Endodermal cell (in vitro differentiated cells): ENCODE results near the gene SERPINA3. TPM values are rescaled to one million over a fixed set of nuclear protein-coding genes. Genes with fewer than 3 reads are reported as not detected.
A peak's percentile ranks its signal among the peaks of the same experiment; 100 is the strongest.
"Not testable (repeated sequence)": the region's sequence is repeated elsewhere in the genome, so short reads cannot be mapped to it uniquely, and the experiment has no call there.

ENCODE experiments used
- DNase-seq: peaks from one replicate; pipeline ENCODE4 v3.0.0-alpha.2; 2017
- H3K27ac ChIP-seq: 2 replicates; pipeline ENCODE4 v1.5.1; 2013; ENCODE audit warnings: mild to moderate bottlenecking, low read depth, low read length, moderate library complexity
- H3K27me3 ChIP-seq: 2 replicates; pipeline ENCODE4 v1.6.1; 2013; ENCODE audit warnings: mild to moderate bottlenecking, low read length, moderate library complexity; ENCODE audit not compliant: insufficient read depth, control insufficient read depth, poor library complexity, severe bottlenecking
- H3K36me3 ChIP-seq: 2 replicates; pipeline ENCODE4 v1.7.0; 2013; ENCODE audit warnings: mild to moderate bottlenecking, low read length, moderate library complexity; ENCODE audit not compliant: control insufficient read depth, insufficient read depth
- H3K4me1 ChIP-seq: one replicate; pipeline ENCODE4 v1.7.0; 2013; ENCODE audit warnings: low read length; ENCODE audit not compliant: control insufficient read depth, insufficient read depth
- H3K4me3 ChIP-seq: 2 replicates; pipeline ENCODE4 v1.5.1; 2013; ENCODE audit warnings: mild to moderate bottlenecking, low read length, moderate library complexity
- H3K9ac ChIP-seq: 2 replicates; pipeline ENCODE4 v1.6.1; 2013; ENCODE audit warnings: mild to moderate bottlenecking, low read length, moderate library complexity; ENCODE audit not compliant: poor library complexity, severe bottlenecking; ENCODE audit errors: extremely low read depth
- H3K9me3 ChIP-seq: 2 replicates; pipeline ENCODE4 v1.6.1; 2013; ENCODE audit warnings: mild to moderate bottlenecking, low read length, moderate library complexity; ENCODE audit not compliant: control insufficient read depth
- H3K27ac Mint-ChIP-seq: 2 replicates; pipeline ENCODE4 v1.8.0; 2020; ENCODE audit warnings: mixed read lengths
- H3K27me3 Mint-ChIP-seq: 2 replicates; pipeline ENCODE4 v1.8.0; 2021; ENCODE audit warnings: mild to moderate bottlenecking, mixed read lengths; ENCODE audit not compliant: insufficient read depth
- H3K36me3 Mint-ChIP-seq: 2 replicates; pipeline ENCODE4 v1.8.0; 2020; ENCODE audit warnings: low read depth, mixed read lengths
- H3K4me1 Mint-ChIP-seq: 2 replicates; pipeline ENCODE4 v1.8.0; 2020; ENCODE audit warnings: mixed read lengths
- H3K4me3 Mint-ChIP-seq: 2 replicates; pipeline ENCODE4 v1.8.0; 2020; ENCODE audit warnings: mild to moderate bottlenecking, moderate library complexity, mixed read lengths
- H3K9me3 Mint-ChIP-seq: 2 replicates; pipeline ENCODE4 v1.8.0; 2020; ENCODE audit warnings: mild to moderate bottlenecking, mixed read lengths
- CTCF ChIP-seq: fragments of 200-600 bp; sonication (generic); conservative IDR thresholded peaks from 2 replicates; pipeline ENCODE4 v1.5.0; 2021; ENCODE audit warnings: antibody characterized with exemption, mild to moderate bottlenecking
- WGBS, 2 experiments: methylation state at CpG; one replicate each; pipeline versions ENCODE4 v1.1.5 to v1.1.7; 2013; ENCODE audit warnings: missing lambda C conversion rate in 2 of 2, mixed read lengths in 1 of 2; ENCODE audit not compliant: insufficient coverage in 1 of 2, insufficient read length in 1 of 2; 5-methylcytosine and 5-hydroxymethylcytosine counted together
- total RNA-seq, 2 donors: library from RNA; stranded (reverse); fragmentation: NEBNext Ultra II Directional in 1 of 2; extraction: Animal tissue kit (Norgen Biotek cat#: 25700) in 1 of 2; gene quantifications; 2 replicates in 1 of 2; 3 replicates in 1 of 2; pipeline ENCODE4 v1.2.1, GENCODE V29; 2021

Gene SERPINA3
- total RNA-seq, 2 donors from 2014 or later = 0.27 TPM; not detected in 1

DNA sequence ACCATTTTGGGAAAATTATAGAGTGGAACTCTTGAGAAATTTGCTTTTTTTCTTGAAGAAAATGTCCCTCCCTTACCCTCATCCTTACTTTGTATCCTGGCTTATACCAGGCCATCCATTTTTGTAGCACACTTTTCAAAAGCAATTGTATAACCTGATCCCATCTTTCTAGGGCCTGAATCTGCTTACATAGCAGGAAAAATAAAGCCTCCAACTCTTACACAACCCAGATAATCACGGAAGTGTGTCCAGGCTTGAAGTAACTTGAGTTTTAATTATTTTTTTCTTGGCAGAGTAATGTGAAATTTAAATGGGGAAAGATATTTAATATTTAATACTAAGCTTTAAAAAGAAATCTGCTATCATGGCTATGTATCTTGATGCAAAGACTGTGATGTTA is 23.0 kb downstream of the SERPINA3 start:
- Histone ChIP-seq H3K27me3 (peaks cover 17% of the 10 kb centered on the region), H3K9me3 (no peaks in the 10 kb centered on the region), H3K36me3 (no peaks in the 10 kb centered on the region), H3K27ac (no peak overlapping the region), H3K4me1 (no peaks in the 10 kb centered on the region), H3K9ac (no peak overlapping the region), H3K4me3 (no peak overlapping the region)
- DNase-seq = no peak
- H3K9me3 Mint-ChIP-seq = no peaks in the 10 kb centered on the region
- no peak overlapping the region for H3K27ac Mint-ChIP-seq
- H3K4me1 Mint-ChIP-seq = no peaks in the 10 kb centered on the region
- no peak for TF ChIP-seq CTCF
- no peaks in the 10 kb centered on the region for H3K36me3 Mint-ChIP-seq
- no peak overlapping the region for H3K4me3 Mint-ChIP-seq
- WGBS, 2 experiments = no CpG with 5 or more reads among the region's 1 CpG
- peaks cover 40% of the 10 kb centered on the region for H3K27me3 Mint-ChIP-seq

DNA sequence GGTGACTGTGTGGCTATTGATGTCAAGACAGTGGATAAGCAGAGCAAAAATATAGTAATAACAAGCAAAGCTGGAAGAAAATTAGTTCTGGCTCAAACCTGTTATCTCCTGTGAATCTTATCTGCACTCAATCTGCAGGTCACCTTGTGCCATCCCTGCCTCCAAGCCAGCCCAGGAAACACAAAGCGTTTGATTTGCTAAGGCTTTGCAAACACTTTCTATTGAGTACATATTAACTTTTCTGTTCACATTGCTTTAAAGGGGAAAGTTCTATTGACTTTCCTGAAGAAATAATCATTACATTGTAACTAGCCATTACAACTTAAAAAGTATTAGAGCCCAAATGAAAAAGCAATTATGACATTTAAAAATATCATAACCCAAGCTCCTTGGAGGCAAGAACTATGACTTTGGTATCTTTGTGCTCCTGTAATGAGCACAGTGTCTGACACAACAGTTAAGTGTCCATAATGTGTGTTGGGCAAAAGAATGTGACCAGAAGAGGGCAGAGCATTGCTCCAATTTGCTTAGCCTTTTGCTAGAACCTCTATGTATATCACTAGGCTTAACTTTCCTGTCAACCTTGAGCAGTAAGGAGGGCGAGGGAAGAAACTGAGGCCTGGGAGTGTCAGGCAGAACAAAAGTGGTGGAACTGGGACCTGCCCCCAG is 24.7 kb downstream of the SERPINA3 start:
- Mint-ChIP-seq H3K9me3 (no peaks in the 10 kb centered on the region), H3K4me1 (no peaks in the 10 kb centered on the region), H3K4me3 (no peak overlapping the region), H3K27ac (no peak overlapping the region), H3K36me3 (no peaks in the 10 kb centered on the region), H3K27me3 (peaks cover 29% of the 10 kb centered on the region)
- Histone ChIP-seq H3K9ac (no peak overlapping the region), H3K9me3 (no peaks in the 10 kb centered on the region), H3K4me3 (no peak overlapping the region), H3K27ac (no peak overlapping the region), H3K27me3 (peaks cover 17% of the 10 kb centered on the region), H3K4me1 (no peaks in the 10 kb centered on the region), H3K36me3 (no peaks in the 10 kb centered on the region)
- DNase-seq = no peak
- peak; percentile 64 for TF ChIP-seq CTCF
- whole genome bisulfite sequencing, 2 experiments = 80 to 87% methylated on average over 1 to 2 of the region's 2 CpGs

DNA sequence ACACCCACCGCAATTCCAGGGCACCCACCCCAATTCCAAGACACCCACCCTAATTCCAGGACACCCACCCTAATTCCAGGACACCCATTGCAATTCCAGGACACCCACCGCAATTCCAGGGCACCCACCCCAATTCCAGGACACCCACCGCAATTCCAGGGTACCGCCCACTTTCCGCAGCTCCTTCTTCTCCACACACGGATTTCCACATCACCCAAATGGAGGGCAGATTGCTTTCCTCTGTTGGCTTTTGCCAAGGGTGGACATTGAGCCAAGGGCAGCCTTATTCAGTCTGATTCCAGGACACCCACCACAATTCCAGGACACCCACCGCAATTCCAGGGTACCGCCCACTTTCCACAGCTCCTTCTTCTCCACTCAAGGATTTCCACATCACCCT is 25.6 kb downstream of the SERPINA3 start:
- 87 to 89% methylated on average over 5 to 8 of the region's 8 CpGs for WGBS, 2 experiments
- H3K27ac ChIP-seq, H3K4me1 Mint-ChIP-seq: not testable (repeated sequence)

GRCh38 chr14:94638339-94638738 is 26.1 kb downstream of the SERPINA3 start:
- Histone ChIP-seq H3K27me3 (peaks cover 9% of the 10 kb centered on the region), H3K27ac (no peak overlapping the region), H3K9ac (no peak overlapping the region), H3K36me3 (no peaks in the 10 kb centered on the region), H3K9me3 (no peaks in the 10 kb centered on the region), H3K4me3 (no peak overlapping the region), H3K4me1 (no peaks in the 10 kb centered on the region)
- H3K9me3 Mint-ChIP-seq = no peaks in the 10 kb centered on the region
- H3K4me1 Mint-ChIP-seq = no peaks in the 10 kb centered on the region
- TF ChIP-seq CTCF = no peak
- no peak overlapping the region for H3K4me3 Mint-ChIP-seq
- no peak overlapping the region for H3K27ac Mint-ChIP-seq
- H3K27me3 Mint-ChIP-seq = peaks cover 19% of the 10 kb centered on the region
- no peak for DNase-seq
- no peaks in the 10 kb centered on the region for H3K36me3 Mint-ChIP-seq
- WGBS, 2 experiments = 88 to 100% methylated on average over 2 of the region's 2 CpGs

More for the DNA sequence above, 25.6 kb downstream of the SERPINA3 start:
- not testable (repeated sequence) for H3K36me3 ChIP-seq, H3K4me3 ChIP-seq, H3K4me1 ChIP-seq, H3K9ac ChIP-seq, H3K27ac Mint-ChIP-seq, H3K9me3 ChIP-seq, DNase-seq, H3K4me3 Mint-ChIP-seq, H3K36me3 Mint-ChIP-seq, H3K9me3 Mint-ChIP-seq
- peaks cover 20% of the 10 kb centered on the region for H3K27me3 Mint-ChIP-seq
- H3K27me3 ChIP-seq = peaks cover 14% of the 10 kb centered on the region
